ENCODE measurements around the gene P3R3URF. TPM values are rescaled to one million over a fixed set of nuclear protein-coding genes. Genes with fewer than 3 reads are reported as not detected.
A peak's percentile ranks its signal among the peaks of the same experiment; 100 is the strongest.

Gene P3R3URF
- total and polyA plus RNA-seq, 9 of the 15 experiments (the other 6 are each of a cell fraction or from before 2014, with no cell fraction given) = not detected

DNA sequence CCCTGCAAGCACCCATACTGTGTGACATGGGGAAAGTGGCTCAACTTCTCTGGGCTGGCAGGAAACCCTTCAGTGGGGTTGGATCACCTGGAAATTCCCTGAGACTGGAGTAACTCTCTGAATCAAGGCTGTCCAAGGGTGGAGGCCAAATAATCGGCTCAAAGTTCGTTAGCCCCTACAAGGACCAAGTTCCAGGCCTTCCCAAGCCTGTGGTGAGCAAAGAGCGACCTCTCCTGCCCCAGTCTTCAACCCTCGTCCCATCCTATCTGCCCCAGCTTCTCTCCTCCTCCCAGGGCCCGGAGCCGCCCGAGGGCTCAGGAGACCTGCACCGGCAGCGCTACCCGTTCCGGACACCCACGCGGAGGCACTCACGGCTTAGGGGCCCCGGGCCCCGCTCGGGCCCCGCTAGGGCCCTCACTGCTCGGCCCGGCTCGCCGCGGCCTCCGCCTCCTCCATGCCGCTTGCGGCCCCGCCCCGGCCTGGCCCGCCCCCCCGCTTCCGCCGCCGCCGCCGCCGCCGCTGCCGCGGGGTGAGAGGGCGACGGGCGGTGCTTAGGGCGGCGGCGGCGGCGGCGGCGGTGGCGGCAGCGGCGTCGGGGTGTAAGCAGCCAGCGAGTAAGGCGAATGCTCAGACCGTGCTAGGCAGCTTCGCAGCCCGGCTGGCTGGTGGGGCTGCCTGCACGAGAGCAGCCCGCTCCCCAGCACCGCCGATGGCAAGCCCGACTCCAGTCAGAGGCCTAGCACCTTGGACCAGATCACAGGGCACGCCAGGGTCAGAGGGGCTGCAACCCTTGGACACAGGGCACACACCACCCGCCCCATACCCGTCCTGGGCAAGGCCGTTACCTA lies 21.9 kb upstream of the P3R3URF start, which contains the start of gene POMGNT1 (continued):
- TF ChIP-seq EP400 (IDR thresholded peaks at IDR 0.05) = peak; percentile 36; the same call in 1 of the 2 replicates
- TF ChIP-seq SP1 (CRISPR knock-in tag; IDR thresholded peaks at IDR 0.05) = peak; percentile 42; the same call in 1 of the 2 replicates
- TF ChIP-seq, protein P1, sequence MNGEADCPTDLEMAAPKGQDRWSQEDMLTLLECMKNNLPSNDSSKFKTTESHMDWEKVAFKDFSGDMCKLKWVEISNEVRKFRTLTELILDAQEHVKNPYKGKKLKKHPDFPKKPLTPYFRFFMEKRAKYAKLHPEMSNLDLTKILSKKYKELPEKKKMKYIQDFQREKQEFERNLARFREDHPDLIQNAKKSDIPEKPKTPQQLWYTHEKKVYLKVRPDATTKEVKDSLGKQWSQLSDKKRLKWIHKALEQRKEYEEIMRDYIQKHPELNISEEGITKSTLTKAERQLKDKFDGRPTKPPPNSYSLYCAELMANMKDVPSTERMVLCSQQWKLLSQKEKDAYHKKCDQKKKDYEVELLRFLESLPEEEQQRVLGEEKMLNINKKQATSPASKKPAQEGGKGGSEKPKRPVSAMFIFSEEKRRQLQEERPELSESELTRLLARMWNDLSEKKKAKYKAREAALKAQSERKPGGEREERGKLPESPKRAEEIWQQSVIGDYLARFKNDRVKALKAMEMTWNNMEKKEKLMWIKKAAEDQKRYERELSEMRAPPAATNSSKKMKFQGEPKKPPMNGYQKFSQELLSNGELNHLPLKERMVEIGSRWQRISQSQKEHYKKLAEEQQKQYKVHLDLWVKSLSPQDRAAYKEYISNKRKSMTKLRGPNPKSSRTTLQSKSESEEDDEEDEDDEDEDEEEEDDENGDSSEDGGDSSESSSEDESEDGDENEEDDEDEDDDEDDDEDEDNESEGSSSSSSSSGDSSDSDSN (IDR thresholded peaks at IDR 0.05; ENCODE audit: borderline replicate concordance in 1 of 2, low read depth in 2 of 2, low read length in 2 of 2) = peak; percentile 58 to 75; a peak in 3 of 4 replicates
- 0 out of 2 replicates have a peak, but pooled peaks have one; percentile 52 for TF ChIP-seq CBX1 (IDR thresholded peaks at IDR 0.05; ENCODE audit: low read depth)
- TF ChIP-seq, protein P2, sequence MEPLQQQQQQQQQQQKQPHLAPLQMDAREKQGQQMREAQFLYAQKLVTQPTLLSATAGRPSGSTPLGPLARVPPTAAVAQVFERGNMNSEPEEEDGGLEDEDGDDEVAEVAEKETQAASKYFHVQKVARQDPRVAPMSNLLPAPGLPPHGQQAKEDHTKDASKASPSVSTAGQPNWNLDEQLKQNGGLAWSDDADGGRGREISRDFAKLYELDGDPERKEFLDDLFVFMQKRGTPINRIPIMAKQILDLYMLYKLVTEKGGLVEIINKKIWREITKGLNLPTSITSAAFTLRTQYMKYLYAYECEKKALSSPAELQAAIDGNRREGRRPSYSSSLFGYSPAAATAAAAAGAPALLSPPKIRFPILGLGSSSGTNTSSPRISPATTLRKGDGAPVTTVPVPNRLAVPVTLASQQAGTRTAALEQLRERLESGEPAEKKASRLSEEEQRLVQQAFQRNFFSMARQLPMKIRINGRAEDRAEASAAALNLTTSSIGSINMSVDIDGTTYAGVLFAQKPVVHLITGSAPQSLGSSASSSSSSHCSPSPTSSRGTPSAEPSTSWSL (CRISPR knock-in tag; IDR thresholded peaks at IDR 0.05; ENCODE audit: borderline replicate concordance) = peak; percentile 94; the same call in 1 of the 2 replicates
- TF ChIP-seq SMARCA4 (IDR thresholded peaks at IDR 0.05) = no peak
- TF ChIP-seq, protein P3, sequence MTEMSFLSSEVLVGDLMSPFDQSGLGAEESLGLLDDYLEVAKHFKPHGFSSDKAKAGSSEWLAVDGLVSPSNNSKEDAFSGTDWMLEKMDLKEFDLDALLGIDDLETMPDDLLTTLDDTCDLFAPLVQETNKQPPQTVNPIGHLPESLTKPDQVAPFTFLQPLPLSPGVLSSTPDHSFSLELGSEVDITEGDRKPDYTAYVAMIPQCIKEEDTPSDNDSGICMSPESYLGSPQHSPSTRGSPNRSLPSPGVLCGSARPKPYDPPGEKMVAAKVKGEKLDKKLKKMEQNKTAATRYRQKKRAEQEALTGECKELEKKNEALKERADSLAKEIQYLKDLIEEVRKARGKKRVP (CRISPR knock-in tag; IDR thresholded peaks at IDR 0.05) = 0 out of 2 replicates have a peak, but pooled peaks have one; percentile 31
- no peak for TF ChIP-seq LARP7 (IDR thresholded peaks at IDR 0.05)
- peak; percentile 67; the same call in 1 of the 2 replicates for TF ChIP-seq ERF (CRISPR knock-in tag; IDR thresholded peaks at IDR 0.05)
- no peak for TF ChIP-seq ZNF780A (CRISPR knock-in tag; IDR thresholded peaks at IDR 0.05)
- TF ChIP-seq KAT7 (CRISPR knock-in tag; IDR thresholded peaks at IDR 0.05; ENCODE audit: borderline replicate concordance) = peak; percentile 22; the same call in 1 of the 2 replicates
- peak in 1 of 2 experiments; percentile 79; a peak in 2 of 4 replicates for TF ChIP-seq HDAC1 (IDR thresholded peaks at IDR 0.05)
- TF ChIP-seq MCM5 (IDR thresholded peaks at IDR 0.05; ENCODE audit: low read depth) = no peak
- TF ChIP-seq ZBTB34 (CRISPR knock-in tag; IDR thresholded peaks at IDR 0.05) = no peak
- TF ChIP-seq KDM1A (IDR thresholded peaks at IDR 0.05) = peak; percentile 89 to 92
- peak; percentile 99 for TF ChIP-seq PHF8 (IDR thresholded peaks at IDR 0.05; ENCODE audit: borderline replicate concordance, low read length)
- peak; percentile 67 for TF ChIP-seq BRD9 (IDR thresholded peaks at IDR 0.05; ENCODE audit: low read depth, partially characterized antibody)
- TF ChIP-seq CXXC5 (CRISPR knock-in tag; IDR thresholded peaks at IDR 0.05) = peak; percentile 71
- TF ChIP-seq, protein P4, sequence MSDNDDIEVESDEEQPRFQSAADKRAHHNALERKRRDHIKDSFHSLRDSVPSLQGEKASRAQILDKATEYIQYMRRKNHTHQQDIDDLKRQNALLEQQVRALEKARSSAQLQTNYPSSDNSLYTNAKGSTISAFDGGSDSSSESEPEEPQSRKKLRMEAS (CRISPR knock-in tag; IDR thresholded peaks at IDR 0.05) = peak; percentile 37; the same call in 1 of the 2 replicates
- TF ChIP-seq RFX1 (IDR thresholded peaks at IDR 0.05) = no peak
- TF ChIP-seq RUNX1 (IDR thresholded peaks at IDR 0.05; ENCODE audit: low read depth) = no peak
